A673 (cell line): Measurements from ENCODE around the gene HOXB9.

ENCODE experiments used
- CTCF ChIP-seq: fragments of 300-800, 200-600 bp; sonication (generic); conservative IDR thresholded peaks from 2 replicates; pipeline ENCODE4 v1.5.1; 2017; ENCODE audit warnings: low read depth, mild to moderate bottlenecking, antibody characterized with exemption, low read length, moderate library complexity, mixed read lengths
- EZH2 ChIP-seq: fragments of 200-600 bp; sonication (generic); IDR thresholded peaks from 2 replicates; pipeline ENCODE4 v1.6.1; 2017; ENCODE audit warnings: borderline replicate concordance, low read depth, mild to moderate bottlenecking, mixed read lengths, antibody characterized with exemption, low read length; ENCODE audit not compliant: poor library complexity, severe bottlenecking

- TF ChIP-seq CTCF (no peak), EZH2 (no peak)
These were observed 31.4 kb downstream of the HOXB9 start for GRCh38 chr17:48594538-48595277.
